Tibial nerve (tissue), 4 donors: Measurements from ENCODE around the gene MYH3.

Experiments used
- CTCF ChIP-seq, 5 experiments: fragments of 200-600 bp in 3 of 5; fragments of 450-650 bp in 2 of 5; sonication (generic) in 3 of 5; IDR thresholded peaks; one replicate each; pipeline ENCODE4 v1.5.1; 2016 to 2019; ENCODE audit warnings: antibody characterized with exemption in 5 of 5, mild to moderate bottlenecking in 3 of 5, moderate library complexity in 2 of 5
- EP300 ChIP-seq, 2 donors: sonication (generic); formaldehyde crosslinking; IDR thresholded peaks; one replicate each; pipeline ENCODE4 v1.6.1; 2017; ENCODE audit warnings: antibody characterized with exemption in 2 of 2, mild to moderate bottlenecking in 1 of 2
- POLR2A ChIP-seq, 2 donors: fragments of 450-650 bp; IDR thresholded peaks; one replicate each; pipeline ENCODE4 v1.6.1; 2017; ENCODE audit warnings: antibody characterized with exemption in 2 of 2, mild to moderate bottlenecking in 2 of 2, moderate library complexity in 2 of 2

- no peak for TF ChIP-seq CTCF (IDR thresholded peaks at IDR 0.05)
- no peak for TF ChIP-seq EP300 (IDR thresholded peaks at IDR 0.05)
- TF ChIP-seq POLR2A (IDR thresholded peaks at IDR 0.05): no peak
Measured at GRCh38 chr17:10651927-10652326, 5.2 kb downstream of the MYH3 start.
